ENCODE results near the gene NT5DC1. TPM values are rescaled to one million over a fixed set of nuclear protein-coding genes. Genes with fewer than 3 reads are reported as not detected.

NT5DC1 gene
- total and polyA plus RNA-seq, 10 of the 15 experiments (the other 5 are each of a cell fraction or from before 2014, with no cell fraction given): 40.8 to 140 (median 66.8) TPM

GRCh38 chr6:116145803-116146675 is 45.4 kb downstream of the NT5DC1 start:
- Histone ChIP-seq H3K27ac (ENCODE audit: control insufficient read depth, insufficient read depth) (no peak overlapping the region), H3K9me3 (replicated peaks; ENCODE audit: control insufficient read depth, insufficient read depth, low read length) (no peaks in the 10 kb centered on the region), H3K4me1 (ENCODE audit: control insufficient read depth, insufficient read depth, low read length) (no peaks in the 10 kb centered on the region), H3K36me3 (ENCODE audit: control insufficient read depth in 2 of 2, insufficient read depth in 2 of 2, low read length in 1 of 2) (no peaks in the 10 kb centered on the region), H3K9ac (ENCODE audit: control insufficient read depth, insufficient read depth, low read length) (no peak overlapping the region), H3K4me2 (ENCODE audit: control insufficient read depth, insufficient read depth) (no peak overlapping the region), H3K4me3 (no peak overlapping the region), H3K79me2 (ENCODE audit: control insufficient read depth, insufficient read depth, low read length) (no peaks in the 10 kb centered on the region), H2AFZ (ENCODE audit: control insufficient read depth, low read depth, low read length) (no peak overlapping the region), H4K20me1 (ENCODE audit: control insufficient read depth, insufficient read depth) (no peaks in the 10 kb centered on the region), H3K27me3 (replicated peaks in 1 of 2; ENCODE audit: control insufficient read depth in 2 of 2, insufficient read depth in 2 of 2, low read length in 1 of 2) (no peaks in the 10 kb centered on the region)
- FAIRE-seq (no peak), ATAC-seq (no peak), DNase-seq (ENCODE audit: low read depth, low spot score) (no peak)
- TF ChIP-seq PML (IDR thresholded peaks at IDR 0.05; ENCODE audit: low read length): no peak
- no peak for TF ChIP-seq FOXK2 (IDR thresholded peaks at IDR 0.05)
- TF ChIP-seq NFYA (IDR thresholded peaks at IDR 0.05; ENCODE audit: borderline replicate concordance, low read depth, low read length): no peak
- TF ChIP-seq FOXM1 (IDR thresholded peaks at IDR 0.05; ENCODE audit: low read depth, low read length): no peak
- TF ChIP-seq PBX3 (IDR thresholded peaks at IDR 0.05; ENCODE audit: insufficient replicate concordance, low read depth, low read length): no peak
- no peak for TF ChIP-seq SKIL (IDR thresholded peaks at IDR 0.05; ENCODE audit: low read depth, poor library complexity, severe bottlenecking)
- no peak for TF ChIP-seq HDGF (IDR thresholded peaks at IDR 0.05)
- TF ChIP-seq EP300 (IDR thresholded peaks at IDR 0.05; ENCODE audit: borderline replicate concordance in 1 of 2, control insufficient read depth in 1 of 2, low read depth in 2 of 2, low read length in 2 of 2): no peak
- 96% methylated on average over 4 of the region's 4 CpGs for WGBS (ENCODE audit: insufficient coverage, insufficient replicate concordance, low lambda C conversion rate, missing lambda C conversion rate)
- ChIA-PET CTCF (interaction anchor here (0.6 kb wide), 1 partner anchor 95 kb away, joined by 3 read pairs; no protein-coding TSS in a partner anchor), SMC1A (ENCODE audit: uncharacterized antibody, unreplicated experiment) (interaction anchor here (0.6 to 1.0 kb wide), 2 partner anchors 13 to 15 kb away, joined by 3 to 5 read pairs; no protein-coding TSS in a partner anchor), RAD21 (ENCODE audit: unreplicated experiment) (no interaction called here), POLR2A (interaction anchor here (0.6 kb wide), 1 partner anchor 208 kb away, joined by 3 read pairs; no protein-coding TSS in a partner anchor)
- BruUV-seq (replicated peaks): no TSS peak
- intact Hi-C loops (cut with micrococcal nuclease; ENCODE audit: unreplicated experiment) (no loop called here), in situ Hi-C loops (cut with MboI) (no loop called here)

All from GM12878 (cell line).